Vagina (tissue), 2 donors: ENCODE measurements around the gene CEMIP.

ENCODE experiments used
- CTCF ChIP-seq, 3 experiments: fragments of 450-650 bp in 2 of 3; fragments of 200-600 bp in 1 of 3; sonication (generic) in 1 of 3; IDR thresholded peaks; one replicate each; pipeline ENCODE4 v1.5.1; 2017 to 2019; ENCODE audit warnings: antibody characterized with exemption in 3 of 3, mild to moderate bottlenecking in 2 of 3, moderate library complexity in 2 of 3
- POLR2A ChIP-seq, 2 donors: fragments of 450-650 bp; IDR thresholded peaks; one replicate each; pipeline ENCODE4 v1.6.1; 2017; ENCODE audit warnings: antibody characterized with exemption in 2 of 2, mild to moderate bottlenecking in 2 of 2, moderate library complexity in 2 of 2

- TF ChIP-seq CTCF (IDR thresholded peaks at IDR 0.05) = no peak
- TF ChIP-seq POLR2A (IDR thresholded peaks at IDR 0.05) = no peak
Observed at GRCh38 chr15:80878867-80879250, 99.7 kb downstream of the CEMIP start.
